ENCODE results near the gene SRBD1. TPM values are rescaled to one million over a fixed set of nuclear protein-coding genes. Genes with fewer than 3 reads are reported as not detected.

SRBD1 gene, protein sequence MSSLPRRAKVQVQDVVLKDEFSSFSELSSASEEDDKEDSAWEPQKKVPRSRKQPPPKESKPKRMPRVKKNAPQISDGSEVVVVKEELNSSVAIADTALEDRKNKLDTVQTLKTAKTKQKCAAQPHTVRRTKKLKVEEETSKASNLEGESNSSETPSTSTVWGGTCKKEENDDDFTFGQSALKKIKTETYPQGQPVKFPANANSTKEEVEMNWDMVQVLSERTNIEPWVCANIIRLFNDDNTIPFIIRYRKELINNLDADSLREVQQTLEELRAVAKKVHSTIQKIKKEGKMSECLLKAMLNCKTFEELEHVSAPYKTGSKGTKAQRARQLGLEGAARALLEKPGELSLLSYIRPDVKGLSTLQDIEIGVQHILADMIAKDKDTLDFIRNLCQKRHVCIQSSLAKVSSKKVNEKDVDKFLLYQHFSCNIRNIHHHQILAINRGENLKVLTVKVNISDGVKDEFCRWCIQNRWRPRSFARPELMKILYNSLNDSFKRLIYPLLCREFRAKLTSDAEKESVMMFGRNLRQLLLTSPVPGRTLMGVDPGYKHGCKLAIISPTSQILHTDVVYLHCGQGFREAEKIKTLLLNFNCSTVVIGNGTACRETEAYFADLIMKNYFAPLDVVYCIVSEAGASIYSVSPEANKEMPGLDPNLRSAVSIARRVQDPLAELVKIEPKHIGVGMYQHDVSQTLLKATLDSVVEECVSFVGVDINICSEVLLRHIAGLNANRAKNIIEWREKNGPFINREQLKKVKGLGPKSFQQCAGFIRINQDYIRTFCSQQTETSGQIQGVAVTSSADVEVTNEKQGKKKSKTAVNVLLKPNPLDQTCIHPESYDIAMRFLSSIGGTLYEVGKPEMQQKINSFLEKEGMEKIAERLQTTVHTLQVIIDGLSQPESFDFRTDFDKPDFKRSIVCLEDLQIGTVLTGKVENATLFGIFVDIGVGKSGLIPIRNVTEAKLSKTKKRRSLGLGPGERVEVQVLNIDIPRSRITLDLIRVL
- total RNA-seq, result 10 to 100 TPM in 2 of 6 experiments, 1 to 10 TPM in 4; 7.4 to 14.1 (median 9.4) TPM
- long read RNA-seq, partial matches to known transcripts, result 3 of 5 reads
- long read RNA-seq, other reads (novel, unspliced or antisense), result 1 of 5 reads

DNA sequence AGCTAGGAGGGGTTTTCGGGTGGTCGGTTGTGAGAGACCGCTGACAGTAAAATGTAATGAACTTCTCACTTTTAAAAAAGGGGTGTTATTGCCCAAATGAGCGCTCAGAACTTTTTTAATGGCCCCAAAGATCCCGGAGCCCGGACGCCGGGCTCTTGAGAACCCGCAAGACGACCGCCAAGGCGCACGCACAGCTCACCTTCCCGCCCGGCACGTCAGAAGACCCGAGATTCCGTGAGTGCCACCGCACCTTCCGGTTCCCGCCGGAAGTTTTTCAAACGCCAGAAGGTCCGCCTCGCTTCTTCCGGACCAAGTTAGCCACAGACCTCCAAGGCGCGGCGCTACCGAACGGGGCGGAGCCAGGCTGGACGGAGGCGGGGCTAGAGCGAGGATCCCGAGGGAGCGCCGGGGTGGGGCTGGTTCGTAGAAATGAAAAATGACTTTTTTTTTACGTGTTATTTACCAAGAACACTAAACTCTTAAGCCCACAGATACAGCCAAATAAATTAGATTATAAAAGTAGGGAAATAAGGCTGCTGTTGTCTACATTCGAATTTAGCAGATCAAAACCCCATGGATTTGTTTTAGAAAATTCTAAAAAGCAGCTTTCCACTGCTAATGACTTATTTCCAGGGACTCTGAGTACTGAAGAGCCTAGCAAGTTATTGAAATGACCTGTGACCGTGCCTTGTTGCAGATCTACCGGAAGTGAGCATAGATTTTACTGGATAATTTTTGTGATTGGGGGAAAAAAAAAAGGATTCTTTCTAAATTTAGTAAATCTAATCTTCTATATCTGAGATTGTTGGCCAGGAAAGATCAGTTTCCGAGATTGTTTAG, at the start of gene SRBD1:
Gene SRBD1, minus strand, starts transcription at position 248 of the 840 bp plus-strand sequence. CDS start 5,826 bp downstream, outside the sequence.
- Histone ChIP-seq H3K4me3 (peak within 1 kb of the TSS; percentile 72 to 91 (median 86)), H3K36me3 (no peaks in the 10 kb centered on the region), H3K4me1 (peaks cover 0 to 8% (median 0%) of the 10 kb centered on the region in 4 donors), H3K27ac (peak within 1 kb of the TSS; percentile 84 to 90 (median 85)), H3K9me3 (no peaks in the 10 kb centered on the region), H3K27me3 (no peaks in the 10 kb centered on the region)
- WGBS (ENCODE audit: insufficient coverage, low coverage, low lambda C conversion rate, missing lambda C conversion rate), result 2% methylated on average over 31 of the region's 44 CpGs
- peak; percentile 45 for TF ChIP-seq POLR2A (IDR thresholded peaks at IDR 0.05)
- TF ChIP-seq, protein P1, sequence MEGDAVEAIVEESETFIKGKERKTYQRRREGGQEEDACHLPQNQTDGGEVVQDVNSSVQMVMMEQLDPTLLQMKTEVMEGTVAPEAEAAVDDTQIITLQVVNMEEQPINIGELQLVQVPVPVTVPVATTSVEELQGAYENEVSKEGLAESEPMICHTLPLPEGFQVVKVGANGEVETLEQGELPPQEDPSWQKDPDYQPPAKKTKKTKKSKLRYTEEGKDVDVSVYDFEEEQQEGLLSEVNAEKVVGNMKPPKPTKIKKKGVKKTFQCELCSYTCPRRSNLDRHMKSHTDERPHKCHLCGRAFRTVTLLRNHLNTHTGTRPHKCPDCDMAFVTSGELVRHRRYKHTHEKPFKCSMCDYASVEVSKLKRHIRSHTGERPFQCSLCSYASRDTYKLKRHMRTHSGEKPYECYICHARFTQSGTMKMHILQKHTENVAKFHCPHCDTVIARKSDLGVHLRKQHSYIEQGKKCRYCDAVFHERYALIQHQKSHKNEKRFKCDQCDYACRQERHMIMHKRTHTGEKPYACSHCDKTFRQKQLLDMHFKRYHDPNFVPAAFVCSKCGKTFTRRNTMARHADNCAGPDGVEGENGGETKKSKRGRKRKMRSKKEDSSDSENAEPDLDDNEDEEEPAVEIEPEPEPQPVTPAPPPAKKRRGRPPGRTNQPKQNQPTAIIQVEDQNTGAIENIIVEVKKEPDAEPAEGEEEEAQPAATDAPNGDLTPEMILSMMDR (IDR thresholded peaks at IDR 0.05), result no peak
- DNase-seq, result peak; percentile 96 to 97 (median 97)
- peak; percentile 97 to 99 (median 98) for ATAC-seq
- intact Hi-C loops (cut with DNase I), result no loop called here

DNA sequence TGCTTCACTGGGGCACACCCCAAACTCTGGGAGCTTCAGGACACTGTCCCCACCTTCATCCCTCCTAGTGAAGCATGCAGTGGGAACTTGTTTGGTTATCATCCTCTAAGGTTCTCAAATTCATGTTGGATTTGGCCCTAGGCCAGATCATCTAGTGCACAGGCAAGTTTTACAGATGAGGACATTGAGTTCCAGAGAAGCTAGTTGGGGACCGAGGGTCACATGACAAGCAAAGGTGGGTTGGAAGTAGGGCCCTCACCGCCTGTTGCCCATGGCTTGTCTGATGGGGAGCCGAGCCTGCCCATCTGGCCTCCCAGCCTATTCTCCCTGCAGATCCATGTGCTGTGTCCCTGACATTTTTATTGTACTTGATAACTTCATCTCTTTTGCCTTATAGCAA, 43.2 kb upstream of the SRBD1 start:
- ATAC-seq, result no peak
- H3K27ac ChIP-seq, result no peak overlapping the region
- intact Hi-C loops (cut with DNase I), result no loop called here
- H3K4me3 ChIP-seq, result no peak overlapping the region
- no peaks in the 10 kb centered on the region for H3K27me3 ChIP-seq
- WGBS (ENCODE audit: insufficient coverage, low coverage, low lambda C conversion rate, missing lambda C conversion rate), result no CpG with 5 or more reads among the region's 3 CpGs
- no peaks in the 10 kb centered on the region for H3K9me3 ChIP-seq
- H3K36me3 ChIP-seq, result no peaks in the 10 kb centered on the region
- no peak for TF ChIP-seq POLR2A (IDR thresholded peaks at IDR 0.05)
- TF ChIP-seq, protein P1 (IDR thresholded peaks at IDR 0.05), result no peak
- DNase-seq, result no peak
- peaks cover 0 to 13% (median 0%) of the 10 kb centered on the region in 4 donors for H3K4me1 ChIP-seq

DNA sequence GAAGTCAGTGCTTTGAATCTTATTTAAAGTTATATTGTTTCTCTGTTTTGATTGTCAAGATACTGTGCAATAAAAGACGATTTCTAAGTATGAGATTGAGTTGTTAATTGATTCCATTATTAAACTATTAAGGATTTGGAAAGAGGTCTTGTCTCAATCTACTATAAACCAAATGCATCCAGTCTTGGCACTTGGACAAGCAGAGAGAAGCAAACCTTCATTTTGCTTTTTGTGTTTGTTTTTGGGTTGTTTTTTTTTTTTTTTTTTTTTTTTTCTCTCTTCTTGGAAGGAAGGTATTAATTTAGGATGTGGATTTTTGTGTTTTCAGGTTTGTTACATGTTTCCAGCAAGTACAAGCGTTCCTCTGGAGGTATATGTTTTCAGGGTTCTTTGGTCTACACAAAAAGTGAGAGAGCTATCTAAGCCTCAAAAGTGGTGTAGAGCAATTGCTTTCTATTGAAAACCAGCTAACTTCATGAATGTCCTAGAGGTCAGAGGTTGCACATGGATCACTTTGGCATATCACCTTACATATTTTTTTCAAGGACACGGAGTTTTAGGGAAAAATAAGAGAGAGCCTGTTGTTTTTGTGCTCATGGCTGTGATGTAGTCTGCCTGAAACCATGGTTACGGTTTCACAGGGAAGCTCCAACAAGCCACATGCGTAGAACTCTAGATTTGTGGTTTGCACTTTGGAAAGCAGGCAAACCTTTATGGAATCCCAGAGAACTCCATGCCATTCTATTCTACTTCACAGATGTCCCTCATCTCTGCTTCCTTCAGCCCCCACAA, 42.3 kb upstream of the SRBD1 start:
- DNase-seq (no peak), ATAC-seq (no peak)
- 84% methylated on average over 4 of the region's 5 CpGs for WGBS (ENCODE audit: insufficient coverage, low coverage, low lambda C conversion rate, missing lambda C conversion rate)
- TF ChIP-seq, protein P1 (IDR thresholded peaks at IDR 0.05), result no peak
- no peak for TF ChIP-seq POLR2A (IDR thresholded peaks at IDR 0.05)
- peak overlapping the region in 1 of 3 donors; percentile 92 for H3K4me3 ChIP-seq
- no peak overlapping the region for H3K27ac ChIP-seq
- no peaks in the 10 kb centered on the region for H3K36me3 ChIP-seq
- no peaks in the 10 kb centered on the region for H3K9me3 ChIP-seq
- intact Hi-C loops (cut with DNase I), result no loop called here
- peaks cover 0 to 17% (median 0%) of the 10 kb centered on the region in 4 donors for H3K4me1 ChIP-seq
- no peaks in the 10 kb centered on the region for H3K27me3 ChIP-seq
